ENCODE measurements around the gene XG. TPM values are rescaled to one million over a fixed set of nuclear protein-coding genes. Genes with fewer than 3 reads are reported as not detected.

Gene XG
- total and polyA plus RNA-seq, 2 of the 4 experiments (the other 2 are of a cell fraction): under 0.01 TPM; not detected in 1

DNA sequence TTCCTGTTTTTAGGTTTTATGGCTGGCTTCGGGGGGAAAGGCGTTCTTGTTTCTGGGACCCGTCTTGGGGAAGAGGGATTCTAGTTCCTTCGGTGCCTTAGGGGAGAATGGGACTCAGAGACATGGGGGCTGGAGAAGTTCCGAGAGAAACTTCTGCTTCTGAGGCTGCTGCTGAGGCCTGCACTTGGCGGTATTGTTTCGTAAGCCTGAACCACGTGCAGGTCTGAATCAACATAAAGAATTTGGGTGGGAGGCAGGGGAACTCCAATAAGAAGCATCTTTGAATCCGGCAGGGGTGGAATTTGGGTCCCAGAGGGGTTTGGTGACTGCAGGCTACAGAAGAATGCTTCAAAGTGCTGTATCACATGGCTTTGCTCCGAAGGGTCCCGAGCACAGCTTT is 15.1 kb downstream of the XG start:
- no TSS peak for BruUV-seq (replicated peaks)
- Histone ChIP-seq H3K27ac (ENCODE audit: insufficient read depth, low read length) (no peak overlapping the region), H3K9ac (ENCODE audit: low read depth, low read length) (no peak overlapping the region)

More for the DNA sequence above, 15.1 kb downstream of the XG start:
- H3K56ac ChIP-seq (ENCODE audit: extremely low read depth, insufficient read depth, low read length): no peak overlapping the region
- no peak overlapping the region for H2BK15ac ChIP-seq (ENCODE audit: low read depth, low read length)
- H3K4me2 ChIP-seq (ENCODE audit: low read depth, low read length): no peak overlapping the region
- CTCF ChIA-PET: no interaction called here
- H4K91ac ChIP-seq (ENCODE audit: insufficient read depth, low read depth, low read length): no peak overlapping the region
- no peak overlapping the region for H3K23ac ChIP-seq (ENCODE audit: low read depth, low read length)
- in situ Hi-C loops (cut with MboI; ENCODE audit: low sequenced_read_pairs): no loop called here
- no peak overlapping the region for H3K4ac ChIP-seq (ENCODE audit: low read depth, low read length)
- POLR2A ChIA-PET (ENCODE audit: unreplicated experiment): no interaction called here
- DNase-seq: peak; percentile 8
- no peak overlapping the region for H3K18ac ChIP-seq (ENCODE audit: low read depth, low read length)
- TF ChIP-seq RAD21 (IDR thresholded peaks at IDR 0.05; ENCODE audit: low read length) (no peak), FOS (IDR thresholded peaks at IDR 0.05; ENCODE audit: low read depth, low read length) (no peak), MAZ (IDR thresholded peaks at IDR 0.05; ENCODE audit: borderline replicate concordance, low read depth, low read length) (no peak), SMC3 (IDR thresholded peaks at IDR 0.05; ENCODE audit: low read depth, low read length) (no peak), MXI1 (IDR thresholded peaks at IDR 0.05; ENCODE audit: borderline replicate concordance, low read depth, low read length) (no peak), NFE2L2 (IDR thresholded peaks at IDR 0.05; ENCODE audit: low read depth, low read length) (no peak), RCOR1 (IDR thresholded peaks at IDR 0.05; ENCODE audit: insufficient replicate concordance, low read length) (no peak), RFX5 (IDR thresholded peaks at IDR 0.05; ENCODE audit: low read depth, low read length) (no peak), BHLHE40 (IDR thresholded peaks at IDR 0.05; ENCODE audit: low read depth, low read length) (no peak)
- no peak overlapping the region for H2AFZ ChIP-seq (replicated peaks; ENCODE audit: low read length, poor library complexity)
- H2AK9ac ChIP-seq (replicated peaks; ENCODE audit: low read depth, low read length, poor library complexity): no peak overlapping the region
- no peak overlapping the region for H3K4me3 ChIP-seq (ENCODE audit: insufficient read depth, low read depth, low read length)
- H3K4me1 ChIP-seq (ENCODE audit: control insufficient read depth, insufficient read depth, low read length): no peaks in the 10 kb centered on the region
- no peak overlapping the region for H2BK120ac ChIP-seq (ENCODE audit: low read depth, low read length)
- no peaks in the 10 kb centered on the region for H4K20me1 ChIP-seq (ENCODE audit: insufficient read depth, low read length)
- no peak for ATAC-seq (ENCODE audit: low read depth)
- no peaks in the 10 kb centered on the region for H3K9me1 ChIP-seq (ENCODE audit: insufficient read depth, low read length)
- H3K36me3 ChIP-seq (ENCODE audit: control insufficient read depth, insufficient read depth, low read length): no peaks in the 10 kb centered on the region
- H3K27me3 ChIP-seq (ENCODE audit: control insufficient read depth, insufficient read depth, low read length): no peaks in the 10 kb centered on the region; the same call in 1 of the 2 replicates
- no peak overlapping the region for H3K14ac ChIP-seq (replicated peaks; ENCODE audit: low read depth, low read length)
- H3K79me1 ChIP-seq (ENCODE audit: low read depth in 1 of 2, low read length in 2 of 2): no peaks in the 10 kb centered on the region
- H4K5ac ChIP-seq (ENCODE audit: low read depth, low read length): no peak overlapping the region
- intact Hi-C loops (cut with micrococcal nuclease): no loop called here
- no peak overlapping the region for H4K8ac ChIP-seq (ENCODE audit: low read depth in 2 of 2, low read length in 2 of 2)
- H2BK5ac ChIP-seq (ENCODE audit: low read depth, low read length, poor library complexity, severe bottlenecking): no peak overlapping the region
- no peaks in the 10 kb centered on the region for H3K9me3 ChIP-seq (ENCODE audit: control insufficient read depth, insufficient read depth, low read length)
- dilution Hi-C loops (cut with HindIII; ENCODE audit: low sequenced_read_pairs, unreplicated experiment): no loop called here
- 92% methylated on average over 4 of the region's 11 CpGs; no CpG with 5 or more reads in 1 of the 2 experiments for WGBS, 2 experiments (ENCODE audit: extremely low coverage in 2 of 2, insufficient read length in 1 of 2)
- no peak overlapping the region for H2AK5ac ChIP-seq (ENCODE audit: low read depth, low read length)
- H2BK20ac ChIP-seq (ENCODE audit: low read depth, low read length): no peak overlapping the region

Measured in IMR-90 (cell line).